Stimulated activated CD8-positive, alpha-beta memory T cell treated with anti-CD3 and anti-CD28 coated beads, Interleukin-4, amount 100 ng/mL, for 48 hours (primary cell): Measurements from ENCODE around the gene GRIA1.

Source experiments
- DNase-seq: peaks from one replicate; pipeline ENCODE4 v3.0.0-alpha.2; 2020

Gene GRIA1

GRCh38 chr5:153490118-153491037, at the start of gene GRIA1:
GRIA1 (plus strand) TSS chr5:153490670.
- DNase-seq = no peak

- no peak for DNase-seq
Measured at GRCh38 chr5:153445875-153446579, 44.4 kb upstream of the GRIA1 start.

DNA sequence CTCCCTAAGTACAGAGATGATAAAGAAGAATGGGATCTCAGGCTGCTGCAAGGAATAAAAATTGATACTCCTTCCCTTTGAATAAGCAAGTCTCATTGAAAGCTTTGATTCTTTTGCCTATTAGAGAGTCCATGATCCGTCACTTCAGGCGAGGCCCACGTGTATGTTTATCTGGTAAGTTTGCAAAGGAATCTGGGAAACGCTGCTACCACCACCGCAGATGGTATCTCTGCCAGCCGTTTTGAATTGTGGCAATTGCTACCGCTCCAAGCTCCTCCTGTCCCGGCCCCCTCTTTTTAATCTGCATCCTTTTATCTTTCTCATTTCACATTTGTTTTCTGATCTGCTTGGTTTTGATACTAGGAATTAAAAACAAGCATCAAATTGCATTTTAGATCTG, 42.9 kb upstream of the GRIA1 start:
- no peak for DNase-seq

DNA sequence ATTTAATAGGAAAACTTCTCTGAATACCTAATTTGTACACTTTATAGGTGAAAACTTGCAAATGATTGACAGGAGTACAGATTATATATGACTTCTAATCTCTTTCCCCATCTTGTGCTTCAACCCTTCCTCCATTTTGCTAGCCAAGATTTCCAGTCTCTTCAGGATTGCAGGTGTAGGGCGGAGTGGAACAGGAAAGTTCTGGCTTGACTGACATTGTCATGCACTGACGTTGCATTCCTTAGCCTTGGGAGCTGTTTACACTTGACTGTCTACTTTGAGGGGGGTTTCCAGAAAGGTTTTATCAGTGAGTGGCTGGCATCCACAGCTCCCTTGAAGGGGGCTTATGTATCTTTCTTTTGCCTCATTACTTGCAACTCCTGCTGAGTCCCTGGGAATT, 34.1 kb upstream of the GRIA1 start:
- no peak for DNase-seq

DNA sequence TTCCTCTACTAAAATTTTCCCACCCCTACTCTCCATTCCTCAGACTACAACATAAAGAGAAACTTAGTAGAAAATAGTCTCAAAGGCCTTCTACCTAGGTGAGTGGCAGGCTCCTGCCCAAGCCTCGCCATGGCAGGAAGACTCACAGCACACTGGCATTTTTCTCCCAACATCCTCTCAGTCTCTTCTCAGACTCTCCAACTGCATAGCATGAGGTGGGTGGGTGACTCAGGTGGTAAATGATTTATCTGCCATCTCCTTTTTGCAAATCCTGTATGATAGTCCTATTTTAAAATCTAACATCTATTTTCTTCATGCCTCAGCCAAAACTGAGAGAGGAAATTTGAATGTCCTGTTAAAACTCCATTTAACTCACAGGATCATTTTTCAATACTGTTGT, 33.5 kb upstream of the GRIA1 start:
- DNase-seq = no peak

GRCh38 chr5:153458268-153458667, 32.2 kb upstream of the GRIA1 start:
- DNase-seq = no peak

DNA sequence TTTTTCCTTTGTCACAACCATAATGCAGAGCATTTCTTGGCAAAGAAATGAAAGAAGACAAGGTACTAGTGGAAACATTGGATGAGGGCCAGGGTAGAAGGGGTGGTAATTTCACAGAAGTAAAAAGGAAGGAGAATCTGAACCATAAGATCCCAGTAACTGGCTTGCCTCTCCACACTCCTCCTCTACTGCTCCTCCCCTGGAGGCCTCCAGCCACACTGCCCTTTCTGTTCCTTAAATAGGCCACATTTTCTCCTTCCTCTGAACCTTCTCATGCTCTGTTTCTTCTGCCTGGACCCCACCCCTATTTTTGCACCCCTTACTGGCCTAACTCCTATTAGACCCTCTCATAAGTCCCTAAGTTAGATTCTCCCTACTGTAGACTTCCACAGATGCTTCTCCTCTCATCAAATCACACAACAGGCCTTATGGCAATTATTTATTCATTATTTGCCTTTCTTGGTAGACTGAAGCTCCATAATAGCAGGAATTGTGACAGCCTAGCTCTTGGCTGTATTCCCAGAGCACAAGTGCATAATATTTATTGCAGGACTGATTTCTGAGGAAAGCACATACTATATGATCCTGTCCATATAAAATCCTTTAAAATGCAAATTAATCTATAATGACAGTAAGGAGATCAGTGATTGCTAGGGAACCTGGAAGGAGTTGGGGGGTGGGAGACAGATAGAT, 31.3 kb upstream of the GRIA1 start:
- DNase-seq = no peak

DNA sequence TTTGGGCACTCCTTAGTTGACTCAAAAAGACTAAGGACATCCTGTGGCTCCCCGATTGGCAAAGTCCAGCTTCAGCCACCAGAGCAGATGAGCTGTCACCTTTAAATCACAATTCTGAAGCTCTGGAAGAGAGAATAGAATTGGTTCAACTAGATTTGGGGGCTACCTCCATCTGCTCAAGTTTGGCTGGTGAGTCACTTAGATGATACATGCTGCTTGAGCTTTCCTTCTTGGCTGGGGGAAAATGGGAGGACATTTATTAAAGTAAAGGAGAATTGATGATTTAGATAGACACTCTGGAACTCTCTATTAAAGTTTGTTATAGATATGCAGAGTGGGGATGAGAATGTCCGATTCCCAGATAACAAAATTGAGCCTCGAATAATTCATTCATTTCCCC, 30.0 kb upstream of the GRIA1 start:
- DNase-seq = no peak

DNA sequence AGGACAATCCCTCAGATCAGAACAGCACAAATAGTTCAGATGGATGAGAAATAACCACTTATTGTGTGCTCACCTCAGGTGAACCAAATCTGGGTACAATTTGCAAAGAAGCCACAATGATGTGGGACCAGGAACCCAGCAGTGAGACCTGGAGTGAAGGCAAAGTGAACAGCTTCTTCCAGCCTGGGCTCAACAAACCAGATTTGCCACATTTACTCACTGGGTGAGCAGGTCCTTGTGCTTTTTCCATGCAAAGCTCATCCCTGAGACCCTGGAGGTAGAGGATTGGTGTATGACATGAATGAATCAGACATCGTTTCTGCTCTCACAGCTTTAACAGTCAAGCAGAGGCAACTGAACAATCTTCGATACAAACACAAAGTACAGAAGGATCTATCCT, 29.1 kb upstream of the GRIA1 start:
- no peak for DNase-seq

DNA sequence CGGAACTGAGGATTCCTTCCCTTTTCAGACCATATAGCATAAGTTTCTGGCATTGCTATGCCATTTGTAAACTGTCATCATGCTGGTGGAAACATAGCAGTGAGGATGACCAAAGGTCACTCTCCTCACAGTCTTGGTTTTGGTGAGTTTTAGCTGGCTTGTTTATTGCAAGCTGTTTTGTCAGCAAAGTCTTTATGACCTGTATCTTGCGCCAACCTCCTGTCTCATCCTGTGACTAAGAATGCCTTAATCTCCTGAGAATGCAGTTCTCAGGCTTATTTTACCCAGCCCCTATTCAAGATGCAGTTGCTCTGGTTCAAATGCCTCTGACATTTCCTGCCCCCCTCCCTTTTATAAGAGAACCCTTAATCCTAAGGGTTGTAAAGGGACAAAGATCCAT, 26.7 kb upstream of the GRIA1 start:
- DNase-seq = no peak

- no peak for DNase-seq
Measured at GRCh38 chr5:153467546-153467945, 22.9 kb upstream of the GRIA1 start.

DNA sequence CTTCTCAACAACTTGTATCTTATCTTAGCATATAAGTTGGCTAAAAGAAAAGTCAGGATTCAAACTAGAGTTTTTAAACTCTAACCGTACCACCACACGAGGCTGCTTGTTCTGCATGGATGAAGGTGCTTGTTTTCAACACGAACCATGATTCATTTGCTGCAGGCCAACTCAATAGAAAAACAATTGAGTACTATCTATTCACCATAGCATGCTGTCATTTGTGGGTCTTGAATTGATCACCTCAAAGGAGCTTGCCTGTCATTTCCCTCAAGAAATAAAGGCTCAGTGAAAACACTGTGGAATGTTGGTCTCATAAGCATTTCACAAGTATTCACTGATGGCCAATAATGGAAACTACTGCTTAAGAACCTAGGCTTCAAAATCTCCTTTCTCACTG, 21.0 kb upstream of the GRIA1 start:
- DNase-seq = no peak

- no peak for DNase-seq
Measured at GRCh38 chr5:153470736-153471135, 19.7 kb upstream of the GRIA1 start.

DNA sequence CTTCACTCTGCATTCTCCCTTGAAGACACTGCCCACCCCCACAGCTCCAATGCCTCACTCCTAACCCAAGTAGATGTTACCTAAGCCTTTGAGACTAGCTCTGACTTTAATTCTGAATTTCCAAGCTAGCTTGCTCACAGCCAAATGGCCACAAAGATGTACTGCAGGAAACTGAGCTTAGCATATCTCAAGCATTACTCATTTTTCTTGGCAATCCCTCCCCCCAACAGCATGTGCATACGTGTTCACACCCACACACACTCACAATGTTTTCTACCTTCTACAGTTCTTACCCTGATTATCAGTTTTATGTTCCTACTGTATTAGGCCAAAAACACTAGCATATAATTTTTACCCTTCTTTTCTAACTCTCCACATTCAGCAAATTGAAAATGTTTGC, 13.7 kb upstream of the GRIA1 start:
- DNase-seq = no peak

DNA sequence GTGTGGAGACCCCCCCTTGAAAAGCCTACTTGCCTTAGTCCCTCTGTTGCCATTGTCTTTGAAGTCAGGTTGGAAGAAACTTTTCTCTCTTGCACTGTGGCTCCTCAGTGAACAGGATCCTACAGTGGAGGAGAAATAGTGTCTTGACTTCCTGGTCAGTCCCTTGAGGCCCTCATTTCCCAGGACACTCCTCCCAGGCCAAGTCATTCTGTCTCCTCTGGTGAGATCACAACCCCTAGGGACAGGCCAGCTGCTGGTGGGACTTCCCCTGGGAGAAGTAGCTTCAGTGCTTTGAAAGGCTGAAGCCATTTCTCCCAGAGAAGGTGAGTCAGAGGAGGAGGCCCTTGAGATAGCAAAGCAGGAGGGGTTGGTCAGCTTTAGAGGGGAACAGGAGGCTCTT, 10.1 kb upstream of the GRIA1 start:
- DNase-seq = no peak

DNA sequence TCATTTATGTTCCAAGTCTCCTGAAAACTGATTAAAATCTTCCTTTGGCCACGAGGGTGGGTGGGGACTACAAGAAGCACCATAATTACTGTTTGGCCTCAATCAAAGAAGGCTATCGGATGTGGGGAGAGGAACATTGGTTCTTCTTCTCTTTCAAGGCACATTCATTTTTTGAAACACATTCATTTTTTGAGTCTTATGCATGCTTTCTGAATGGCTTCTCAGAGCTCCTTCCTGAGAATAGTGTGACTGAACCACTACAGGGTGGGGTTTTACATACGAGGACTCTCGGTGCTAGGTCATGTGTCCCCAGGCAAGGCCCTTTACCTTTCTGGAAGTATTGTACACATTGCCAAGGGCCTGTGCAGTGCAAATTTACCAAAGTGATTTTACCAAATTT, 7.0 kb upstream of the GRIA1 start:
- DNase-seq = no peak

DNA sequence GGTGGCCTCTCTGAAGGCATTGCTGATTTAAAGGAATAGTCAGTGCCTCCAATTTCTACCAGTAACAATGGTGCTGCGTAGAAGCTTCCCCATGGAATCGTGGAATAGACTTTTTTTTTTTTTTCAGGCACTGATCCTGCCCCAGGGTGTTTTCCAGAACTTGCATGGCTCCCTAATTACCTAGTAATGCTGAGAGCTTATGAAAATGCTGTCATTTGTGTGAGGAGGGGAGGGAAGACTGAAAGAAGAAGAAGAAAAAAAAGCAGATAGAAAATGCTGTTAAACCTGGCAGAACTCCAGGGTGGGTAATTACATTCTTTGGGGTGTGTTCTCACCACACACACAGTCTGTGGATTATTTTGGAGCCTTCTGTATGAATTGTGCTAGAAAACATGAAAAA, 4.8 kb upstream of the GRIA1 start:
- DNase-seq = no peak

DNA sequence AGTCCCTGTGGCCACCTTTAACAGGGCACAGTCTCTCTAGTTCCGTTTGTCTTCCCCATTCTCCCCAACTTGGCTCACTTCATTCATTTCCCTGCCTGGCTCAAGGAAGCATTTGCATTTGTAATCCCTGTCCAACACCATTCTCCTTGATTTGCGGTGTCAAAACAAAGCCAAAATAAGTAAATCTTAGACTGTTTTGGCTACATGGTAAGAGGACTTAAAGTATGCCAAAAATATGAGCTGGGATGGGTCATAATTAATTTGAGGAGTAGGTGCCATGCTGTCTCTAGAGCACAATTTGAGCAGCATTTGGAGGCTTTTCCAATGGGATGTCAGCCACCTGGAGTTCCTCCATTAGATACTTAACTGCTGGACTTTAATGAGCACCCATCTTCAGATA, 3.7 kb upstream of the GRIA1 start:
- DNase-seq = no peak

GRCh38 chr5:153489611-153490010, 859 bp upstream of the GRIA1 start:
- DNase-seq = no peak

DNA sequence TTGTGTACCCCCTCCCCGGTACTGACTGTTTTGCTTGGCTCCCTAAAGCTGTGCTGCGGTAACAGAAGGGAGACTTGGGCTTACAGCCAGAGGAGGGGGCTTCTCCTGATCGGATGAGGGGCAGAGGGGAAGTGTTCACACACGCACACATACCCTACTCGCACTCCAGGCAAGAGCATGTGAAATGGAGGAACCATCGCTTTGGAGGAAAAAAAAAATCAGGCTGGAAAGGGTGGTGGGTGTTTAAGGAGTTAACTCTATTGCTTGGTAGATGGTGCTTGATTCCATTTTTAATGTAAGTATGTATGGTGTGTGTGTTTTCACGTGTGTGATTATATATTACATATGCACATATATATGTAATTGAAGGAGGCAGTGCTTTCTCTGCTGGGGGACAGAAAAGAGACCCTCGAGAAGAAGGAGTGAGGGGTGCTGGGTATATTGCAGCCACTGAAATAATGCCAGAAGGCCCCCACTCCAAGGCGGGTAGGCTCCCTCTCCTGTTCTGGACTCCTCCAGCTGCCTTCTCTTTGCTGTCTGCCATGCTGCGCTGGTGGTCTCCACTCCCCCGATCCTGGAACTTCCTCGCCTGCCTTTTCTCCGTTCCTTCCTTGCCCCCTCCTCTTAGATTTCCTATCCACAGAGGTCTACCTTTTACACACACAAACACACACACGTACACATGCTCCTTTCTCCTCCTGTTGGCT, 721 bp downstream of the GRIA1 start:
- DNase-seq = no peak

GRCh38 chr5:153491856-153492255, 1.4 kb downstream of the GRIA1 start:
- no peak for DNase-seq

DNA sequence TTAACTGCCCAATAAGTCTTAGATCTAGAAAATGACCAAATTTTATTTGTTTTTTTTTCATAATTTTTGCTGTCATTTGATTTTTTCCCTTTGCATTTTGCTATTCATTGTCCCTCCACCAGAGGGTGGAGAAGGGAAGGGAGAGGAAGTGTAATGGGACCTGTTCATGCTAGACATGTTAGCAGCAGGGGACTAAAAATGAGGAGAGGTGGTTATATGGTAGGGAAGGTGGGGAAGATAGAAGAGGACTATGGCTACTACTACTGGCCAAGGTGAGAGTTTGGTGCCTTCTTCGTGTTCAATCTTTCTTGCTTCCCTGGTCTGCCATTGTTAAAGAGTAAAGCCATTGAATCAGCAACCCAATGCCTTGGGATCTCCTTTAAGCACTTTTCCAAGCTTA, 6.4 kb downstream of the GRIA1 start:
- no peak for DNase-seq

GRCh38 chr5:153498516-153498915, 8.0 kb downstream of the GRIA1 start:
- no peak for DNase-seq
